NB4 (cell line): ENCODE data around the gene CMKLR1.

Experiments used
- DNase-seq: peaks from one replicate; pipeline ENCODE4 v3.0.0; 2010; ENCODE audit warnings: low read depth
- H3K4me3 ChIP-seq: one replicate; pipeline ENCODE4 v1.5.1; 2011; ENCODE audit warnings: mild to moderate bottlenecking, low read depth, low read length, moderate library complexity
- MYC ChIP-seq: IDR thresholded peaks from 2 replicates; pipeline ENCODE4 v1.6.1; 2011; ENCODE audit warnings: low read depth, low read length
- POLR2A ChIP-seq: IDR thresholded peaks from 2 replicates; pipeline ENCODE4 v1.6.1; 2011; ENCODE audit warnings: mild to moderate bottlenecking; ENCODE audit not compliant: insufficient read length; ENCODE audit errors: extremely low read depth
- TF ChIP-seq, protein P1 (sequence below): IDR thresholded peaks from 2 replicates; pipeline ENCODE4 v1.6.1; 2011; ENCODE audit warnings: low read depth, low read length
- TF ChIP-seq, protein P2 (sequence below): IDR thresholded peaks from one replicate; pipeline ENCODE4 v1.5.1; 2012; ENCODE audit warnings: low read depth, low read length

Gene CMKLR1

DNA sequence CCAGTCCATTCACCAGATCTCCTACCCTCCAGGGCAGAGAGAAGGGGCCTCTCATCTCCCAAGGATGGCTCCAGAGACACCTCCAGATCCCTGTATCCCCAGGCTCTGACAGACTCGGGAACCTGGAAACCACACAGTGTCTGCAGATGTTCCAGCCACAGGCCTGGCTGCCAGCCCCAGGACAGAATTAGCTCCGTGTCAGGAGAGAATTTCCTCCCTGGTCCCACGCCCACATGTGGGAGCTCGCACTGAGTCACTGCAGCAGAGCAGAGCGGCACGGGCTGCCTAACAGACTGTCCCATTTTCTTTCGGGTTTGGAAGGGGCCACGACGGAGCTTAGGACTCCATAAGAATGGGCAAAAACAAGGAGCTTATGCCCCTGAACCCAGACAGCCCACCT lies 33.6 kb downstream of the CMKLR1 start:
- DNase-seq = peak; percentile 68
- TF ChIP-seq MYC (no peak), POLR2A (no peak)
- TF ChIP-seq, protein P1, sequence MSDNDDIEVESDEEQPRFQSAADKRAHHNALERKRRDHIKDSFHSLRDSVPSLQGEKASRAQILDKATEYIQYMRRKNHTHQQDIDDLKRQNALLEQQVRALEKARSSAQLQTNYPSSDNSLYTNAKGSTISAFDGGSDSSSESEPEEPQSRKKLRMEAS = no peak
- TF ChIP-seq, protein P2, sequence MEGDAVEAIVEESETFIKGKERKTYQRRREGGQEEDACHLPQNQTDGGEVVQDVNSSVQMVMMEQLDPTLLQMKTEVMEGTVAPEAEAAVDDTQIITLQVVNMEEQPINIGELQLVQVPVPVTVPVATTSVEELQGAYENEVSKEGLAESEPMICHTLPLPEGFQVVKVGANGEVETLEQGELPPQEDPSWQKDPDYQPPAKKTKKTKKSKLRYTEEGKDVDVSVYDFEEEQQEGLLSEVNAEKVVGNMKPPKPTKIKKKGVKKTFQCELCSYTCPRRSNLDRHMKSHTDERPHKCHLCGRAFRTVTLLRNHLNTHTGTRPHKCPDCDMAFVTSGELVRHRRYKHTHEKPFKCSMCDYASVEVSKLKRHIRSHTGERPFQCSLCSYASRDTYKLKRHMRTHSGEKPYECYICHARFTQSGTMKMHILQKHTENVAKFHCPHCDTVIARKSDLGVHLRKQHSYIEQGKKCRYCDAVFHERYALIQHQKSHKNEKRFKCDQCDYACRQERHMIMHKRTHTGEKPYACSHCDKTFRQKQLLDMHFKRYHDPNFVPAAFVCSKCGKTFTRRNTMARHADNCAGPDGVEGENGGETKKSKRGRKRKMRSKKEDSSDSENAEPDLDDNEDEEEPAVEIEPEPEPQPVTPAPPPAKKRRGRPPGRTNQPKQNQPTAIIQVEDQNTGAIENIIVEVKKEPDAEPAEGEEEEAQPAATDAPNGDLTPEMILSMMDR = no peak
- H3K4me3 ChIP-seq = no peak overlapping the region

DNA sequence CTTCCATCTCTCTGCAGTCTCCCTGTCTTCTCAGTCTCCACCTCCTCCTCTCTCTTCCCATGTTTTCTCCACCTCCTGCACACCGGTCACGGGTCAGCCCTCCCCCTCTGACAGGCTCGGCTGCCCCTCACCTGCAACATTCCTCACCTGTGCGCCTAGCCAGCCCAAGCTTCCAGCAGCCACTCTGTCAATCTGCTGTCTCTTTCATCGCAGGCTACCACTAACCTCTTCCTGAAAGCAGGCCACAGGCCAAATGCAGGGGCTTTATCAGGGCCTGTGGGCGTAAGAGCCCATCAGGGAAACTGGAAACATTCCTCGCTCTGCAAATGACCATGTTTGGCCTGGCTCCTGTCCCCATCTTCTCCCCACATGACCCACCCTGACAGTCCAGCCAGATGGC lies 34.5 kb downstream of the CMKLR1 start:
- no peak for DNase-seq
- TF ChIP-seq MYC (no peak), POLR2A (no peak)
- TF ChIP-seq, protein P2 = no peak
- TF ChIP-seq, protein P1 = no peak
- H3K4me3 ChIP-seq = no peak overlapping the region

DNA sequence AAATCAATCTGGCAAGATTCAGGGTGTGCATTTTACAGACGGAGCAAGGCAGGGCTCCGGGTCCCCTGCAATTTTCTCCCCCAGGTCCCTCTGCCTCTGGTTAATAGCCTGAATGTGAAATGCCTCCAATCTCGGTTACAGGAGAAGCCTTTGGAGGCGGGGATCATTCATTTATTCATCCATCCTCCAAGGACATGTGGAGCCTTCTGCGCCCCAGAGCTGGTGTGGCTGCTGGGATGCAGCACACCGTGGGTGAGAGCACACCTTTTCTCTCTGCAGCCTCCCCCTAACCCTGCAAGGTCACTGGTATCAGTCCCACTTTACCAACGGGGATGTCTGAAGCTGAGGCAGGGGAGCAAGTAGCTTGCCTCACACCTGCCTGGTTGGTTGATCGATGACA lies 35.4 kb downstream of the CMKLR1 start:
- H3K4me3 ChIP-seq = no peak overlapping the region
- DNase-seq = no peak
- no peak for TF ChIP-seq POLR2A
- no peak for TF ChIP-seq MYC
- TF ChIP-seq, protein P2 = no peak
- TF ChIP-seq, protein P1 = no peak

DNA sequence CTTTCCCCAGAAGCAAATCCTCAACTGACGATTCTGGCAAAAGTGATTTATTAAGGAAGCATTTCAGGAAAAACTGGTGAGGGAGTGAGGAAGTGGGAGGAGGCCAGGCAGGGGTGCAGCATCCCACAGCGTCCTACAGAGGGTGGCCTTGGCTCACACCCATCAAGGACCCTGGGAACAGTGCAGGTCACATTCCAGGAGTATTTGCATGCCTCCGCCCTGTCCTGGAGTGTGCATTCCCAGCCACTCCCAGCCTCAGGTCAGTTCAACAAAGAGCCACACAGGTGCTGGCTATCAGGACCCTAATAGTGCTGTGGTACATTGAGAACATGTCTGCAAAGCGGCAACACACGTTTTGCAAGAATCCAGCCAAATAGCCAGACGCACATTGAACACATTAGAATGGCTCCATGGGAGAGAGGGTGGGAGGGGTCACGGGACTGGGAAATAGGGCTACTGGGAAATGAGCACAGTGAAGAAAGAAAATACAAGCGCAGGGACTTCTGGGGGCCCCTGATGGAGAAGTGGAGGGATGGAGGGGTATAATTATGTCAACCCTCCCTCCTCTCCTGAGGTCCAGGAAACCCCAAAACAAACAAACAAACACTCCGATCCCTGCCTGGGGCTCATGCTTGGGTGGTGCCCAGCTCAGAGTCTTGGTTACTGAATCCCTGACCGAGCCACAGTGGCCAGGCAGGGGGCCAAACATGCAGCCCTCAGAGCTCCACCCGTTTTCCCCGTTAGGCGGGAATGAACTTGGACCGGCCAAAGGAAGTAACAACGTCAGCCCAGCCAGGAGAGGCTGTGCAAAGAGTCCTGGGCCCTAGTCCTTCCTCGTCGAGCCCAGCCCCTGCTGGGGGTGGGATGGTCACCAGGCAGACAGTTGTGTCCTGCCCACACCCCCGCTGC lies 36.5 kb downstream of the CMKLR1 start:
- H3K4me3 ChIP-seq = no peak overlapping the region
- DNase-seq = no peak
- TF ChIP-seq MYC (no peak), POLR2A (no peak)
- TF ChIP-seq, protein P2 = no peak
- TF ChIP-seq, protein P1 = no peak

DNA sequence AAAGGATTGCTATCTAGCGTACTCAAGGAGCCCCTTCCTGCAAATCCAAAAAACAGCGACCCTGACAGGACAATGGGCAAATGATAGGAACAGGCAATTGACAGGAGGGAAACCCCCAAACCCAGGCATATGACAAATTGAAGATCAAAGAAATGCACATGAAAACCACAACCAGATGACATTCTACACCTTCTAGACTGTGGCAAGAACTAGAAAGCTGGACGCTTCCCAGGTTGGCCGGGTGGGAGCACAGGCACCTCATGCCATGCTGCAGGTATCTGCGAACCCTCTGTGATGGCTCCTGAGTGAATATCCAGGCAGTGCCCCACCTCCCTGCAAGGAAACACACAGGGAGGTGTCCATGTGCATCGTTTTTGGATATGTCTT lies 37.1 kb downstream of the CMKLR1 start:
- no peak for DNase-seq
- TF ChIP-seq MYC (no peak), POLR2A (no peak)
- no peak overlapping the region for H3K4me3 ChIP-seq

DNA sequence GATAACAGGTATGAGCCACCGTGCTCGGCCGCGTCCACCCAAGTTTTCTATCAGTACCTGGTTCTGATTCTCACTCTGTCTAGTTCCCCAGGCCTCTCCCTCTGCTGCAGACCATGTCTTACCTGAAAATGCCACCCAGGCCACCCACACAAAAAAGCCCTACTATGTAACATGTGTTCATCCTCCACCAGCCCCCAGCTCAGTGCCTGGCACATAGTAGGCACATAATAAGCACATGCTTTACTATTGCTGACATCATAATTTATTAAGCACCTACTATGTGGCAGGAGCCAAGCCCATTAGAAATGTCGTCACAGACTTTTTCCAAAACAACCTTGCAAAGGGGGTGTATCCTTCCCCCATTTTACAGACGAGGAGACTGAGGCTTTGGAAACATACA lies 37.8 kb downstream of the CMKLR1 start:
- TF ChIP-seq, protein P2 = no peak
- TF ChIP-seq POLR2A (no peak), MYC (no peak)
- TF ChIP-seq, protein P1 = no peak
- no peak for DNase-seq
- no peak overlapping the region for H3K4me3 ChIP-seq
